ENCODE data around the gene BEND4. TPM values are rescaled to one million over a fixed set of nuclear protein-coding genes. Genes with fewer than 3 reads are reported as not detected.

Gene BEND4
- total and polyA plus RNA-seq, 7 donors = 0.02 TPM; not detected in 5

GRCh38 chr4:42150653-42151567, 1.5 kb downstream of the BEND4 start:
- no peak for ATAC-seq
- Histone ChIP-seq H3K27me3 (ENCODE audit: insufficient read depth in 3 of 3, low read length in 2 of 3) (peaks cover 8 to 67% (median 20%) of the 10 kb centered on the region in 3 donors), H3K9me3 (no peaks in the 10 kb centered on the region), H3K4me1 (no peaks in the 10 kb centered on the region), H3K4me3 (peak overlapping the region; percentile 56), H3K27ac (no peak overlapping the region), H3K36me3 (ENCODE audit: insufficient read depth in 1 of 2, low read depth in 1 of 2) (no peaks in the 10 kb centered on the region)
- intact Hi-C loops (cut with DNase I) = no loop called here
- TF ChIP-seq, protein P1, sequence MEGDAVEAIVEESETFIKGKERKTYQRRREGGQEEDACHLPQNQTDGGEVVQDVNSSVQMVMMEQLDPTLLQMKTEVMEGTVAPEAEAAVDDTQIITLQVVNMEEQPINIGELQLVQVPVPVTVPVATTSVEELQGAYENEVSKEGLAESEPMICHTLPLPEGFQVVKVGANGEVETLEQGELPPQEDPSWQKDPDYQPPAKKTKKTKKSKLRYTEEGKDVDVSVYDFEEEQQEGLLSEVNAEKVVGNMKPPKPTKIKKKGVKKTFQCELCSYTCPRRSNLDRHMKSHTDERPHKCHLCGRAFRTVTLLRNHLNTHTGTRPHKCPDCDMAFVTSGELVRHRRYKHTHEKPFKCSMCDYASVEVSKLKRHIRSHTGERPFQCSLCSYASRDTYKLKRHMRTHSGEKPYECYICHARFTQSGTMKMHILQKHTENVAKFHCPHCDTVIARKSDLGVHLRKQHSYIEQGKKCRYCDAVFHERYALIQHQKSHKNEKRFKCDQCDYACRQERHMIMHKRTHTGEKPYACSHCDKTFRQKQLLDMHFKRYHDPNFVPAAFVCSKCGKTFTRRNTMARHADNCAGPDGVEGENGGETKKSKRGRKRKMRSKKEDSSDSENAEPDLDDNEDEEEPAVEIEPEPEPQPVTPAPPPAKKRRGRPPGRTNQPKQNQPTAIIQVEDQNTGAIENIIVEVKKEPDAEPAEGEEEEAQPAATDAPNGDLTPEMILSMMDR (IDR thresholded peaks at IDR 0.05) = no peak
- DNase-seq = no peak
- 4 to 6% (median 6%) methylated on average over 77 to 89 of the region's 89 CpGs for WGBS, 3 donors

GRCh38 chr4:42149004-42149403, 3.5 kb downstream of the BEND4 start:
- no peaks in the 10 kb centered on the region for H3K9me3 ChIP-seq
- H3K36me3 ChIP-seq (ENCODE audit: insufficient read depth in 1 of 2, low read depth in 1 of 2) = no peaks in the 10 kb centered on the region
- intact Hi-C loops (cut with DNase I) = no loop called here
- no peak for DNase-seq
- TF ChIP-seq, protein P1 (IDR thresholded peaks at IDR 0.05) = no peak
- no peak overlapping the region for H3K27ac ChIP-seq
- no peaks in the 10 kb centered on the region for H3K4me1 ChIP-seq
- H3K4me3 ChIP-seq = no peak overlapping the region
- no peak for ATAC-seq
- 75 to 78% (median 76%) methylated on average over 7 of the region's 7 CpGs for WGBS, 3 donors
- H3K27me3 ChIP-seq (ENCODE audit: insufficient read depth in 3 of 3, low read length in 2 of 3) = peaks cover 10 to 66% (median 20%) of the 10 kb centered on the region in 3 donors

GRCh38 chr4:42148425-42148824, 4.0 kb downstream of the BEND4 start:
- H3K4me1 ChIP-seq = no peaks in the 10 kb centered on the region
- intact Hi-C loops (cut with DNase I) = no loop called here
- ATAC-seq (no peak), DNase-seq (no peak)
- H3K9me3 ChIP-seq = no peaks in the 10 kb centered on the region
- no peak overlapping the region for H3K4me3 ChIP-seq
- H3K36me3 ChIP-seq (ENCODE audit: insufficient read depth in 1 of 2, low read depth in 1 of 2) = no peaks in the 10 kb centered on the region
- TF ChIP-seq, protein P1 (IDR thresholded peaks at IDR 0.05) = no peak
- H3K27ac ChIP-seq = no peak overlapping the region
- H3K27me3 ChIP-seq (ENCODE audit: insufficient read depth in 3 of 3, low read length in 2 of 3) = peaks cover 10 to 61% (median 22%) of the 10 kb centered on the region in 3 donors
- WGBS, 3 donors = 64 to 78% (median 76%) methylated on average over 1 of the region's 1 CpG

- ATAC-seq = no peak
- Histone ChIP-seq H3K9me3 (no peaks in the 10 kb centered on the region), H3K4me1 (no peaks in the 10 kb centered on the region), H3K27me3 (ENCODE audit: insufficient read depth in 3 of 3, low read length in 2 of 3) (peaks cover 2 to 17% (median 10%) of the 10 kb centered on the region in 3 donors), H3K27ac (no peak overlapping the region), H3K36me3 (ENCODE audit: insufficient read depth in 1 of 2, low read depth in 1 of 2) (no peaks in the 10 kb centered on the region), H3K4me3 (no peak overlapping the region)
- TF ChIP-seq, protein P1 (IDR thresholded peaks at IDR 0.05) = no peak
- intact Hi-C loops (cut with DNase I) = no loop called here
- DNase-seq = no peak
- WGBS, 3 donors = 65 to 71% (median 67%) methylated on average over 7 of the region's 7 CpGs
Observed at GRCh38 chr4:42144028-42144427, 8.4 kb downstream of the BEND4 start.

Measured in psoas muscle (tissue), 8 donors.